ENCODE data around the gene ITGB3BP. TPM values are rescaled to one million over a fixed set of nuclear protein-coding genes. Genes with fewer than 3 reads are reported as not detected.

ITGB3BP gene
- total RNA-seq, 2 donors from 2014 or later, result 41.5 to 62.7 TPM

DNA sequence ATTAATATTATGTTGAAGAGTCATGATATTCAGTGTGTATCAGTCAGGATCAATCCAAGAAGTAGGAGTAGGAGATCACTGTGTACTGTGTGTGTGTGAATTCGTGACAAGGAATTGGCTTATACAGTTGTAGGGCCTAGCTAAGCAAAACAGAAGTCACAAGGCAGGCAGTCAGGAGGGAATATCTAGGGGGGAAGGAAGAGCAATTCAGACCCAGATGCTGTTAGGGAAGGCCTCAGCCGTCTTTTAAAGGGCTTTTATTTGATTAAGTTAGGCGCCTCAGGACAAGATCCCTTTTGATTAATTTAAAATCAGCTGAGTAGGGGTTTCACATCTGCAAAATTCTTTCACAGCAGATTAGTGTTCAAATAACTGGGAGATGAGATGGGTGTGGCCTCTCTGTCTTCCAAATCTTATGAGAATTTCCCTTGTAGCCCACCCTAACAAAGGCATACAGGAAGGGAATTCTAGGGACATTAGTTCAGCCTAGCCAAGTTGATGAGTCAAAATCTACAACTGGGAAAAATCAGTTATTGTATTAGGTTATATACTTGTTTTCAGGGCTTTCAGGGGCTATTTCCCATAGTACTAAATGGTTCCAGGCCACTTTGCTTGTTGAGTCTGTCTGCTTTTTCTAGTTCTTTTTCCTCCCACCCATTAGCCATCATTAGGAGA, 108.2 kb downstream of the ITGB3BP start:
- no peaks in the 10 kb centered on the region for H3K36me3 Mint-ChIP-seq (ENCODE audit: low read depth)
- peaks cover 5% of the 10 kb centered on the region for H3K4me1 Mint-ChIP-seq
- WGBS, 2 experiments (ENCODE audit: insufficient coverage in 1 of 2, insufficient read length in 1 of 2), result 89 to 100% methylated on average over 1 to 3 of the region's 3 CpGs
- no peak overlapping the region for H3K4me3 Mint-ChIP-seq
- H3K4me1 ChIP-seq (ENCODE audit: control insufficient read depth, insufficient read depth, low read length), result no peaks in the 10 kb centered on the region
- no peak overlapping the region for H3K27ac Mint-ChIP-seq
- DNase-seq, result no peak
- H3K9ac ChIP-seq (ENCODE audit: extremely low read depth, low read length, poor library complexity, severe bottlenecking), result no peak overlapping the region
- H3K27ac ChIP-seq (ENCODE audit: low read depth, low read length), result no peak overlapping the region
- H3K9me3 ChIP-seq (ENCODE audit: control insufficient read depth, low read length), result no peaks in the 10 kb centered on the region
- no peak overlapping the region for H3K4me3 ChIP-seq (ENCODE audit: low read length)
- peaks cover 3% of the 10 kb centered on the region for H3K36me3 ChIP-seq (ENCODE audit: control insufficient read depth, insufficient read depth, low read length)
- no peaks in the 10 kb centered on the region for H3K27me3 Mint-ChIP-seq (ENCODE audit: insufficient read depth)
- H3K9me3 Mint-ChIP-seq, result no peaks in the 10 kb centered on the region
- no peaks in the 10 kb centered on the region for H3K27me3 ChIP-seq (ENCODE audit: control insufficient read depth, insufficient read depth, low read length, poor library complexity, severe bottlenecking)
- TF ChIP-seq CTCF (conservative IDR thresholded peaks at IDR 0.05), result no peak

- Histone ChIP-seq H3K9ac (ENCODE audit: extremely low read depth, low read length, poor library complexity, severe bottlenecking) (no peak overlapping the region), H3K27ac (ENCODE audit: low read depth, low read length) (no peak overlapping the region), H3K4me1 (ENCODE audit: control insufficient read depth, insufficient read depth, low read length) (no peaks in the 10 kb centered on the region), H3K36me3 (ENCODE audit: control insufficient read depth, insufficient read depth, low read length) (peaks cover 3% of the 10 kb centered on the region), H3K9me3 (ENCODE audit: control insufficient read depth, low read length) (no peaks in the 10 kb centered on the region), H3K27me3 (ENCODE audit: control insufficient read depth, insufficient read depth, low read length, poor library complexity, severe bottlenecking) (no peaks in the 10 kb centered on the region), H3K4me3 (ENCODE audit: low read length) (no peak overlapping the region)
- 80 to 100% methylated on average over 1 of the region's 1 CpG for WGBS, 2 experiments (ENCODE audit: insufficient coverage in 1 of 2, insufficient read length in 1 of 2)
- Mint-ChIP-seq H3K27ac (no peak overlapping the region), H3K36me3 (ENCODE audit: low read depth) (no peaks in the 10 kb centered on the region), H3K4me1 (peaks cover 5% of the 10 kb centered on the region), H3K4me3 (no peak overlapping the region), H3K27me3 (ENCODE audit: insufficient read depth) (no peaks in the 10 kb centered on the region), H3K9me3 (no peaks in the 10 kb centered on the region)
- DNase-seq, result no peak
- TF ChIP-seq CTCF (conservative IDR thresholded peaks at IDR 0.05), result peak; percentile 53
Measured at GRCh38 chr1:63413394-63413793, 109.6 kb downstream of the ITGB3BP start.

DNA sequence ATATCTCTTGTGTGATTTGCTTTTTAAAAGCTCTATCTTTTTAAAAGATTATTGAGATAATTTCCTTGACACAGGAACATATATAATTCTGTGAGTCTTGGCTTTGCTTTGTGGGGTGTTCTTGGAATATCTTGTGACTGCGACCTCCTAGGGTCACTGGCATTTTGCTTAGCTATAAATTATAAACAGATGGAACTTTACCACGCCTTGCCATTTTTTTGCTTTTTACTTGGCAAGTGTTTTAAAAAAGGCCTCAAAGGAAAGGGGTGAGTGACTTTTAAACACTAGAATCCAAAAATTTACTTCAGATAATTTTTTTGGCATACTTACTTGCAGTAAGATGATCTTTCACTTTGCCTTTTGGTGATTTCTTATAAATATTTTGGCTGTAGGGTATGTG, 112.0 kb downstream of the ITGB3BP start:
- no peaks in the 10 kb centered on the region for H3K9me3 Mint-ChIP-seq
- H3K27me3 Mint-ChIP-seq (ENCODE audit: insufficient read depth), result no peaks in the 10 kb centered on the region
- no peak overlapping the region for H3K9ac ChIP-seq (ENCODE audit: extremely low read depth, low read length, poor library complexity, severe bottlenecking)
- DNase-seq, result no peak
- no peak overlapping the region for H3K4me3 ChIP-seq (ENCODE audit: low read length)
- H3K27ac ChIP-seq (ENCODE audit: low read depth, low read length), result no peak overlapping the region
- WGBS, 2 experiments (ENCODE audit: insufficient coverage in 1 of 2, insufficient read length in 1 of 2), result 94% methylated on average over 2 of the region's 2 CpGs; no CpG with 5 or more reads in 1 of the 2 experiments
- H3K36me3 ChIP-seq (ENCODE audit: control insufficient read depth, insufficient read depth, low read length), result peaks cover 3% of the 10 kb centered on the region
- H3K4me1 Mint-ChIP-seq, result peaks cover 5% of the 10 kb centered on the region
- no peaks in the 10 kb centered on the region for H3K9me3 ChIP-seq (ENCODE audit: control insufficient read depth, low read length)
- no peaks in the 10 kb centered on the region for H3K27me3 ChIP-seq (ENCODE audit: control insufficient read depth, insufficient read depth, low read length, poor library complexity, severe bottlenecking)
- TF ChIP-seq CTCF (conservative IDR thresholded peaks at IDR 0.05), result no peak
- H3K36me3 Mint-ChIP-seq (ENCODE audit: low read depth), result no peaks in the 10 kb centered on the region
- H3K27ac Mint-ChIP-seq, result no peak overlapping the region
- no peak overlapping the region for H3K4me3 Mint-ChIP-seq
- no peaks in the 10 kb centered on the region for H3K4me1 ChIP-seq (ENCODE audit: control insufficient read depth, insufficient read depth, low read length)

Data from endodermal cell (in vitro differentiated cells).